HuH-7.5 (cell line): Measurements from ENCODE around the gene KRCC1.
"Not testable (repeated sequence)": the region's sequence is repeated elsewhere in the genome, so short reads cannot be mapped to it uniquely, and the experiment has no call there.

Experiments
- DNase-seq: peaks from one replicate; pipeline ENCODE4 v3.0.0; 2011; ENCODE audit warnings: low spot score

KRCC1 gene

DNA sequence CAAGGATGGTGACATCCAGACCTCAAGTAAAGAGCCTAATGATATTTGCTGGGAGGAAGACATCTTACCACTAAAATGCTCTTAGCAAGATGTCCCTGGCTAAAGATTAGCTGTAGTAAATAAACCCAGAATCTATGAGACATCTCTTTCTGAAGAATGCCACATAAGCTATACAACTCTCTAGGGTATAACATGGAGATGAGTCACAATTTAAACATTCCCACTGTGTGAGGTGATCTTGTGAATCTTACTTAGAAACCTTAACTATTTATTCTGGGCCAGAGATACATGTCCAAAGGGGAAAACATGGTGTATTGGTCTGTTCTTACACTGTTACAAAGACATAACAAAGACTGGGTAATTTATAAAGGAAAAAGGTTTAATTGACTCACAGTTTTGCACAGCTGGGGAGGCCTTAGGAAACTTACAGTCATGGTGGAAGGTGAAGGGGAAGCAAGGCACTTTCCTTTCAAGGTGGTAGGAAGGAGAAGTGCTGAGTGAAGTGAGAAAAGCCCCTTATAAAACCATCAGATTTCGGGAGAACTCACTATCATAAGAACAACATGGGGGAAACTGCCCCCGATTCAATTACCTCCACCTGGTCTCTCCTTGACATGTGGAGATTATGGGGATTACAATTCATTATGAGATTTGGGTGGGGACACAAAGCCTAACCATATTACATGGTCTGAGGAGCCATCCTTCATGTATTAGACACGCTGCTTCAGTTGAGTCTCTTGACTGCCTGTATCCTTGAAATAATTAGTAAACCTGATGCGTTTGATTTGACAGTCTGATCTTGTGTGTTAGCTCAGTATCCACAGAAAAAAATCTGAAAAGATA lies 17.1 kb downstream of the KRCC1 start:
- no peak for DNase-seq

DNA sequence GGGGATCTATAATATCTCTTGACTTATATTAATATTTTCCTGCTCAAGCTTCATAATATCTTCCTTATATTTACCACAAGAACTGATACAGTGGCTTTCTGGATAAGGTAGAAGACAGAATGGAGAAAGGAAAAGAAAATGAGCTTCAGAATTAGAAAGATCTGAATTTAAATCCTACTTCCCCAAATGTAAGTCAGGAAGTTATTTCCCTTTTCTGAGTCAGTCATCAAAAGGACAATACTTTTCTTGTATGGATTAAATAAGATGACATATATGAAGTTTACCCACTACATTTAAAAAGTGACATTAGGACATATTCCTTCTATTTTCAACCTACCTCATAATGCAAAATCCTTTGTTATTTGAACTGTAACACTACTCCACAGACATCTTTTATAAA lies 19.0 kb downstream of the KRCC1 start:
- DNase-seq = no peak

DNA sequence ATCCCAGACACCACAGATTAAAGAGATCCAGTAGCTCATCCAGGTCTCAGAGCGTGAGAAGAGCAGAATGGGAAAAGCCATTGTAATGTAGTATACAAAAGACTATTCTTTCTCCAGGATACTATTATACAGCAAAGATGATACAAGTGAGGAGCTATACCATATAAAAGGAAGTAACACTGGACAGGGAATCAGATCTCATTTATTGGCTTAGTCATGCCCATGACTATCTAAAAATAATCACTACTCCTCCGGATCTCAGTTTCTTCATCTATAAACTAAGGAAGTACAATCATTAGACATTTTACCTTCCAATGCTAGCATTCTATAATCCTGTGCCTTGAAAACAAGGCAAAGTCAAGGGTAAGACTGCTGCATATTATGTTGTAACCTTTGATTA lies 19.4 kb downstream of the KRCC1 start:
- no peak for DNase-seq

DNA sequence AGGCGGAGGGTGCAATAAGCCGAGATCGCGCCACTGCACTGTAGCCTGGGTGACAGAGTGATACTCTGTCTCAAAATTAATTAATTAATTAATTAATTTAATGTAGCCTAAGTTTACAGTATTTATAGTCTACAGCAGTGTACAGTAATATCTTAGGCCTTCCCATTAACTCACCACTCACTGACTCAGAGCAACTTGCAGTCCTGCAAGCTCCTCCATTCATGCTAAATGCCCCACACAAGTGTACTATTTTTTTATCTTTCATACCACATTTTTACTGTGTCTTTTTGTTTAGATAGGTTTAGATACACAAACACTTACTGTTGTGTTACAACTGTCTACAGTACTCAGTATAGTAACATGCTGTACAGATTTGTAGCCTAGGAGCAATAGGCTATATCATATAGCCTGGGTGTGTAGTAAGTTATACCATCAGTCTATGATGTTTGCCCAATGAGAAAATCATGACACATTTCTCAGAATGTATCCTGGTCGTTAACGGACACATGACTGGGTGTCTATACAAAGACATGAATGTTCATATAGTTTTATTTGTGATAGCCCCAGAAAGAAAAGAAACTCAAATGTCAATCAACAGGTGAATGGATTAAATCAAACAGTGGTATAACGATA lies 23.4 kb downstream of the KRCC1 start:
- DNase-seq = no peak

DNA sequence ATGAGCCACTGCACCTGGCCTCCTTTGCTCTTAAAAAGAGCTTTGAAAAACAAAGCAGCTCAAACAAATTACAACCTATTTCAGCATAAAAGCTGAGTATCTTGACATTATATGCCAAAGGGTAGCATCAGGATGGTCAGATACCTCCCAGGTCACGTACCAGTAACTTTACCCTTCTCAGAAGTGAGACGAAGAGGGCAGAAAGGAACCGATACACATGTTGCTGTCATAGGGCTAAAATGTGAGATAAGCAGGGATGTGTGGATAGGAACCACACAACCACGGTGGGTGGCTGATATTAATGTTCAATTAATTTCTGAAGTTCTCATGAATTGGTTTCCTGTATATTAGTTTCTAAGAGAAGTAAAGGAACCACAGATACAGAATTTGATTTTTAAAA lies 26.7 kb downstream of the KRCC1 start:
- DNase-seq = no peak

DNA sequence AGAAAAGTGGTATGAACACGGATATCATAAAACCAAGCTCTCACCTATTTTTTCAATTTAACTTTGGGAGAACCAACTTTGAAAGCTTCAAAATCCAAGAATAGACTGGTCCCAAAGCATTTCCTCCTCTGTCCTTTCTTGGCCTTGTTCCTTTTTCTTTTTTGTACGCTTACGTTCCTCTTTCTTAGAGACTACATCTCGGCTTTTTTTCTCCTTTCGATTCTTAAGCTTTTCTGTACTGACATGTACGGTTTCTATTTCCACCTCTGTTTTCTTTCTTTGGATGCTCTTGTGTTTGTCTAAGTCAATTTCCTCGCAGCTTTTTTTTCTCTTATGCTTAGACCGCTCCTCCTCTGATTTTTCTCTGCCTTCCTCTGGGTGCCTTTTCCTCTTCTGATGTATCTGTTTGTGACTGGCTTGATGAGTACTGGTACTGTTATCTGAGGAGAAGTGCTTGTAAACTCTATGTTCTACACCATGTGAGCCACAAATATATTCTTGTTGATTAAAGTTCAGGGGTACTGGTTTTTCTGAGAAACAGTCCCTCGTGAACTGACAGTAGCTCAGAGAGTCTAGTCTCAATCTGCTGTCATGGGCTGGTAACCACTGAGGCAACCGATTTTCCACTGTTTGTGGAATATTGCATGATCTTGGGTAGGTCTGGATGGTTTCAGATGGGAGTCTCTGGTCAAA lies 27.7 kb downstream of the KRCC1 start:
- no peak for DNase-seq

DNA sequence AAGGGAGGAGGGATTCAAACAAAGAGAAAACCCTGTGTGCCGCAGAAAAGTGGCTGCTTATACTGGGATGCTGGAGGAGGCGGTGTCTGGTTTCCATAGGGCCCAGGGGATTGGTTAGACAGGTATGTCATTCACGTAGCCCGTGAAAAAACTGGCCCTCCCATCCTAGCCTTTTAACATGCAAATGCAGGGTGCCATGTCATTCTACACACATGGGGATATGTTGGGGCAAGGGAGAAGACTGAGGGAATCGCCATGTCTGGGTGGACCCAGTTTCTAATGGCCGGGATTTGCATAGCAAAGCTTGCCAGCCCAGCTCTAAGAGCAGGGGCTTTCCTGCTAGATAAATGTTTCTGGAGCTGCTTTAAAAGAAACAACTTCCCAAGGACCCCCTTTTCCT lies 31.1 kb downstream of the KRCC1 start:
- DNase-seq = no peak

DNA sequence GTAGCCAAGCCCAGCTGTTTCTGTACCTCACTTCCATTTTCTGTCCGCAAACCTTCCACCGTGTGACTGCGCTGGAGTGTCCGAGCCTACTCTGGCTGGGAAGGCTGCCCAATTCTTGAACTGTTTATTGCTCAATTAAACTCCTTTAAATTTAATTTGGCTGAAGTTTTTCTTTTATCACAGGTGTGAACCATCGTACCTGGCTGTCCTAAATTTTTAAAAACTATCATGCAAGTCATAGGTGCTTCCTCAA lies 33.0 kb downstream of the KRCC1 start:
- DNase-seq = no peak

DNA sequence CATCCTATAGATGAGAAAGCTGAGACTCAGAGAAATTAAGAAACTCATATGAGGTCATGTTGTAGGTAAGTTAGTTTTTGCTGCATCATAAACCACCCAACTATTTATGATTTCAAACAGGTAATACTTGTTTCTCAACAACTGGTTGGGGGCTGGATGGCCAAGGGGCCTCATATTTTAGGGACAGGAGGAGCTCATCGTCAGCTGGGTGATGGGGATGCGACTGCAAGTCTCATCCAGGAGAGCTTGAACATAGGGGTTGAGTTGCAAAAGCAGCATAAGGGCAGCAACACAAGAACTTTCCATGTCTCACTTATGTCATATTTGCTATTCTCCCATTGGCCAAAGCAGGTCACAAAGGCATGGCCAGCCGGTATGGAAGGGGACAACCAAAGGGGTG lies 35.6 kb downstream of the KRCC1 start:
- DNase-seq = no peak

DNA sequence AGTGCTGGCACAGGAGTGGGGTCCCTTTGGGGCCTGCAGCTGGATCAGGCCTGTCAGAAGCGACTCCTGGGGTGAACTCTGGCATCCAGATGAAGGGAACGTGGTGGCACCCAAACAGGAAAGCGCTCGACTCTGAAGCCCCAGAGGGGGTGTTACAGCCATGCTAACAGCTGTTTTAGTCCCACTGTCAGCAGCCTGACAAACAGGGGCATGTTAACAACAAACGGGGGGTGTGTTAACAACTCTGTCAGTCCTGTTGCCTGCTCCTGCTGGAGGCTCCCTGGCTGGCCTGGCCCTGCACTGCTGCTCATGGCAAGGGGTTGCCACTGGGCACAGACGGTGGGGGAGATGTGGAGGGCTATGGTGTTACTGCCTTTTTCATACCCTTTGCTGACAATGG lies 36.7 kb downstream of the KRCC1 start:
- DNase-seq = no peak

DNA sequence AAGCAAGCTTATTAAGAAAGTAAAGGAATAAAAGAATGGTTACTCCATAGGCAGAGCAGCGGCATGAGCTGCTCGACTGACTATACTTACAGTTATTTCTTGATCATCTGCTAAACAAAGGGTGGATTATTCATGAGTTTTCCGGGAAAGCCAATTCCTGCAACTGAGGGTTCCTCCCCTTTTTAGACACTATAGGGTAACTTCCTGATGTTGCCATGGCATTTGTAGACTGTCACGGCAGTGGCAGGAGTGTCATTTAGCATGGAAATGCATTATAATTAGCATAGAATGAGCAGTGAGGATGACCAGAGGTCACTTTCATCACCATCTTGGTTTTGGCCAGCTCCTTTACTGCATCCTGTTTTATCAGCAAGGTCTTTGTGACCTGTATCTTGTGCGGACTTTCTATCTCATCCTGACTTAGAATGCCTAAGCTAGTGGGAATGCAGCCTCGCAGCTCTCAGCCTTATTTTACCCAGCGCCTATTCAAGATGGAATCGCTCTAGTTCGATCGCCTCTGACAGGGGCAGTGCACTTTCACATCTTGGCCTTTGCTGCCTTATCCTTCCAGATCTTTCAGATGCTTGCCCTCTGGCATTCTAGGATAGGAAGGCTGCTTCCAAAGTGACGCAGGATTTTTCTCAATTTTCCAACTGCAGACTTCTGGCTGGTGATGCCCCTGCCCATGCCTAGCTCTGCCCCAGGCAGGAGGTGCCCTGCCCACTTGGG lies 37.3 kb downstream of the KRCC1 start:
- not testable (repeated sequence) for DNase-seq

DNA sequence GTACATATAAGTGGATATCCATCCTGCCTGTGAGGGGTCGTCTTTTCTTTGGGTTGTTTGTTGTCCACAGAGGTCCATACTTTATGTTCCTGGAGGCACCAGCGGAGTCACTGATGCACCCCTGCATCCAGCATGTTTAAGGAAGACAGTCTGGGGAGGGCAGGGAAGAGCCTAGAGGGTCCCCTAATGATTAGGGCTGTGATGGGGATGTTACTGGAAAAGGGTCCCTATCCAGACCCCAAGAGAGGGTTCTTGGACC lies 37.9 kb downstream of the KRCC1 start:
- DNase-seq = not testable (repeated sequence)

DNA sequence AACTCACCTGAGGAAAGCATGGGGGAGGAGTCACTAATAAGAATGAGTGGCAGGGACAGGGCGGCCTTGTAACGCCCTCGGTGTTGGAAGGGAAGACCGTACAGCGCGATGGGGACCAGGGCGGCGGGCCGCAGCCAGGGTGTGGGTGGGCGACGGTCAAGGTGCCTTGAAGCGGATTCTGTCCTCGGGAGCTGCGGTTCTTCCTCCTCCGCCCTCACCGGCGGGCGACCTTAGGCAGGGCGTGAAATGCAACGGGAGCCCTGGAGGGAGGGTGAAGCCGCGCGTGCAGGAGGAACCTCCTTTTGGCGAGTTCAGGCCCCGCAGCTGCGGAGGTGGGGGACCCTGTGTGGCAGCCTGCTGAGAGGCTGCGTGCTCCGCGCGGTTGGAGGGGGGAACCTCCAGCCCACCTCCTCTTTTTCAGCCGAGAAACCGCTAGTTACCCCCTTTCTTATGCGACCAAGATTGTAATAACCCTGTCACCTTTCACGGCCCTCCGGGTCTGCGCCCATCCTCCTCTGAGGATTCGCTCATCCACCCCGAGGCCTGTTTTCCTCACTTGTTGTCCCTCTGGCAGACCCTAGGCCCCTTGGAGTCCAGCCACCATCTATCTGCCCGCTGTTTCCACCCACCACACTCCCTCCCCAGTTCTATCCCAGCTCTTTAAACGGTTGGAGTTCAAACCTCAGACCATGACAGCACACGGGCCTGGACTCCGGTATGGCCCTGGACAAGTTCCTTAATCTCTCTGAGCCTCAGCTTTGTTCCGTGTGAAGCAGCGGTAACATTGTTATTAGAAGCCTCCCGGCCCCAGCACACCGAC lies 38.4 kb downstream of the KRCC1 start:
- peak; percentile 59 for DNase-seq

DNA sequence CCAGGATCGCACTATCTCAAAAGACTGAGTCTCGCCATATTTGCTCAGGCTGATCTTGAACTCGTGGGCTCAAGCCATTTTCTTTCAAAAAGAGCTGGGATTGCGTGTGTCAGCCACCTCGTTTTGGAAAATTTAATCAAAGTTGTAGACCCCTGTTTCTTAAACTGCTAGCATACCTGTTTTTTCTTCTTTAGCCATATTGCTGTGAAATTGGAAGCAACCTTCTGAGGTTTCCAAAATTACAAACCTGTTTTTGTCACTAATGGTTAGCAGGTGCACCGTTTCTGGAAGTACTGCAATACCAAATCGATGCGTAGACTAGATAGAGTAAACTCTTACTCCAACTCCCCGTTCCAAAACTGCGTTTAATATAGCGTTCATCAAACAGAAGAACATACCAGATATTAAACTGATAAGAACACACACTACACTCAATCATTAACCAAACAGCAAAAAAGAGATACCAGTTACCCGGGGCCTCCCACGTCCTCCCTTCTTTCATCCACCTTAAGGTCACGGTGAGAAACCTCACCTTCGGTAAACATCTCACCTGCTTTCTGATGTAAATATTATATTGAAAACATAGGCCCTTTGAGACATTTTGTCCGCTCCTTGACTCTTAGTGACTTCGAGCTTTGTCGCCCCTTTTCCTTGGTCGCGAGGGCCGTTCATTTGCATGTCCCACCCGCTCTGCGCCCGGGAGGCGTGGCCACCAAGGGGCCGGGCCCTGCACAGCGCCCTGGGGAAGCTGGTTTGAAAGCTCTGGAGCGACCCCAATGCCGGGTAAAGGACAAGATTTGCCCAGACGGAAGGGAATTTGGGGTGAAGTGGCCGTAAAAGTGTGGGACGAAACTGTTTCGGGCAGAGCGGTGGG lies 39.3 kb downstream of the KRCC1 start, which contains the start of gene RNU2-63P:
Gene RNU2-63P (minus strand): TSS at position 462 of the 874 bp plus-strand sequence.
- peak; percentile 51 for DNase-seq

DNA sequence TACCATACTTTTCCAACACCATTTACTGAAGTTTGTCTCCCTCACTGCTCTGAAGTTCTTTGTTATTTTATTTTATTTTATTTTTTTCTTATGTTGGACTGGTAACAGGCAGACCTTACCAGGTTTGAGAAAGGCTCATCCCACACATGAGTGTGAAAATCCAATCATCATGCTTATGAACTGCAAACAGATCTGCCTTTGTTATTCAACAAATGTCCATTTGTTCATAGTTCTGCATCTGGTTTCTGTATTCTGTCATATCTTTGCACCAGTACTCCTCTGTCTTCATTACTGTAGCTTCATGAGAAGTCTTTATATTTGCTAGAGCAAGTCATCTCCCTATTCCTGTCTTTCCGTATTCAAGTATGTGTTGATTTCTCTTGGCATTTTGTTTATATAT lies 44.6 kb downstream of the KRCC1 start:
- DNase-seq = no peak

DNA sequence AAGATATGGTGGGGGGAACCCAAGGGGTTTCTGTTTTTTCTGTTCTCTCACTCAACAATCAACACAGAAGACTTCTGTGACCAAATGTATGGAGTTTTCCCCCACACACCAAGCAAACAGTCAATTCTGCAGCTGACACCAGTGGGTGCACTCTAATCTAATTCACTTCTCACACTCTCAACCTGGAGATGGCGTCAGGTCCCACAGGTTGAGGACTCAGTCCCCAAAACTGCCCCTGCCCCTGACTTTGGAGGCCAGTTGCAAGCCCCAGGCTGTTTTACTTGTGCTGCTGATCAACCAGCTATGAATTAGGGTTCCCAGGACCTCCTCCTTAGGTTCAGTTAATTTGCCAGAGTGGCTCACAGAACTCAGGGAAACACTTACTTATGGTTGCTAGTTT lies 45.4 kb downstream of the KRCC1 start:
- DNase-seq = no peak

DNA sequence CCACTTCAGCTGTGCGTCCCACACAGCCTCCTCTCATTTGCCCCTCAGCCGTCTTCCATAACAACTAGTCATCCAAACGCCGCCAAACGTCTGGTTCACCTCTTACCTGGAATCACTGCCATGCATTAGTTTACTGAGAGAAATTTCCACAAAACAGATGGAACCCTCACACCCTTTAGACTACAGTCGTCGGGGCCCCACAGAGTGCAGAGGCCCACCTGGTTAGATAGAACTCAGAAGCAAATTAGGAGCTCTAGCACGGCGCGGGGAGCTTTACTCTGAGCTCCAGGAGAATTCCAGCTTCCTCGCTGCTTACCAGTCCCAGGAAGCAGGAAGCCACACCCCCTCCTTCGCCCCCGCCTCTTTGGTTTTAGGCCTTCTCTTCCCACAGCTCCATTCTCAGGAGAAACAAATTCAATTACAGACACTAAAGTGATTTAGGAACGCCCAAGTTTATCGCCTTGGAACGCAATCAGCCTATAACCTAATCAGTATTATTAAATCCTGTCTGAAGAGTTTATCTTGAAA lies 48.6 kb downstream of the KRCC1 start:
- DNase-seq = no peak

DNA sequence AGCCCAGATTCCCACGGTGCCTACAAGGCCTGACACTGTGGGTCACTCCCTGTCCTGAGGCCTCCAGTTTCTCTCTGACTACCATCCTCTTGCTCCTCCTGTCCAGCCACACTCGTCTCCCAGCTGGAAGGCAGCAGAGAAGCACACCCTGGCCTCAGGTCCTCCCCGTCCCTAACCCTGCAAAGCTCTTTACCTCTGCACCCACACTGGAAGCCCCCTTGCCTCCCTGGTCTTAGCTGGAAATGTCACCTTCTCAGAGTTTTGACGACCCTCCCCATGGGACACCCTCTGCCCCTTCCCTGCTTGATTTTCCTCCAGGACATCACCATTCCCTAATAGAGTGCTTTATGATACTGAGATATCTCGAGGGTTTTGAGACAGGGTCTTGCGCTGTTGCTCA lies 49.8 kb downstream of the KRCC1 start:
- no peak for DNase-seq

DNA sequence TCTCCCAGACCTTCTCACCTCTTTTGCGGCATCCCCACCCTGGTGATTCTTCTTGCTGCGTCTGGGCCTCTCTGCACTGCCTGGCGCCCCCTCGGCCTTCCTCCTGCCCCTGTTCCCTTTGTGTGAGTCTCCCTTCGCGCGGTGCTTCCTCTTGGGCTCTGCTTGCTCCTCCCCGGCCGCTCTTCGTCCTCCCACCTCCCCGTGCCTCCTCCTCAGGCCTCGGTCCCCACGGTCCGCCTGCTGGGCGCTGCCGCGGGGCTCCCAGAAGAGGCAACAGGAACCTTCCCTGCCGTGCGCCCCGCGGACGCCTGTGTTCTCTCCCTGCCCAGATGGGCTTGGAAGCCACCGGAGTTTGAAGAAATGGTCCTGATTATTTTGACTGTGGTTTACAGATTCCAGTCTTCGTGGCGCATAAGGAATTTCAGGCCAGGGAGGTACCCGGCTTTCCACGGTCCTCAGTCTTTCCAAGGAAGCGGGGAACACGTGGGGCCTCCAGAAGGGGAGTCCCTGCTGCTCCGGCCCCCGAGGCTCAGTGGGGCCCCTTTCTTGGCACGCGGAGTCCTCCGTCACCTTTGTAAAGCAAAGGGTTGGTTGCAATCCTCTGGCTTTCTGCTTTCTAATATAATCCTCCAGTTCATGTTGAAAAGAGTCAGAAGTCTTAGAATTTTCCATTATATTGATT lies 52.4 kb downstream of the KRCC1 start:
- DNase-seq = no peak

DNA sequence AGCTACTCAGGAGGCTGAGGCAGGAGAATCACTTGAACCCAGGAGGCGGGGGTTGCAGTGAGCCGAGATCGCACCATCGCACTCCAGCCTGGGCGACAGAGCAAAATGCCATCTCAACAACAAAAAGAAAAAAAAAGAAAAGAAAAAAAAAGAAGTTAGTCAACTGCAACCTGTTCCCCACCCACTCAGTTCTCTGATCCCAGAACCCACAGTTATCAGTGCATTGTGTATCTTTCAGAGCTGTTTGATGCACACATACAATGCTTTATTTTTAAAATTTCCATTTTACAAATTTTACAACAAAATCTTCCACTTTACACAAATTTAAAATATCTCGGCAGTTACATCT lies 53.2 kb downstream of the KRCC1 start:
- DNase-seq = no peak
